Stimulated activated CD4-positive, alpha-beta T cell treated with anti-CD3 and anti-CD28 coated beads, Interleukin-12 subunit alpha, Interleukin-12 subunit beta, amount 100 ng/mL, for 4 hours (primary cell): Measurements from ENCODE around the gene PRKAR1A.

Experiments used
- DNase-seq: peaks from one replicate; pipeline ENCODE4 v3.0.0-alpha.2; 2020

The PRKAR1A gene

GRCh38 chr17:68544111-68544915 lies 32.1 kb downstream of the PRKAR1A start:
- DNase-seq: no peak

GRCh38 chr17:68556551-68556950 lies 44.3 kb downstream of the PRKAR1A start:
- DNase-seq: no peak

GRCh38 chr17:68559316-68559715 lies 47.1 kb downstream of the PRKAR1A start:
- DNase-seq: no peak

DNA sequence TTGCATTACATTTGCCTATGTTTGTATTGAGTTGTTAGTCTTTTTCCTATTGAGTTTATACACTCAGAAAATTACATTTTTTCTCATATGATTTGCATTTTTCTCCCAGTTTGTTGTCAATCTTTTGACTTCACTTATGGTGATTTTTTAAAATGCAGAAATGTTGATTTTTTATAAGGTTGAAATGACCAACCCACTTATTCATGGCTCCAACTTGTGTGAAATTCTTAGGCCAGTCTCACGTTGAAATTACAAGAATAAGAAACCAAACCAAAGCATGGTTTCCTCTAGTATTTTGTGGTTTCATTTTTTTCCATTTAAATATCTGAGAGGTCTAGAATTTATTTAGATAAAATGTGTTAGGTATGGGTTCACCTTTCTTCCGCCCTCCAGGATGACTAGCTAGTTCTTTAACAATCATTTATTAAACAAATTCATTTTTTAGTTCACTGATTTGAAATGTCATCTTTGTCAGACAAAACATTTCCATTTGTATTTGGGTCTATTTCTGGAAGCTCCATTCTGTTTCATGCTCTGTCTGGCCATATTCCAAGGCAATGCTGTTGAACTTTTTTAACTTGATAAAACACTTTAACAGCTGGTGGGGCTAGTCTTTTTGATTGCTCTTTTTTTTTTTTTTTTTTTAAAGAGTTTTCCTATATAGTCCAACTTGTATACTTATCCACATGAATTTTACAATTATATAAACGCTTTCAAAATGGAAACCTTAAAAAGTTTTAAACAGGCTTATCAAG lies 48.9 kb downstream of the PRKAR1A start:
- no peak for DNase-seq

DNA sequence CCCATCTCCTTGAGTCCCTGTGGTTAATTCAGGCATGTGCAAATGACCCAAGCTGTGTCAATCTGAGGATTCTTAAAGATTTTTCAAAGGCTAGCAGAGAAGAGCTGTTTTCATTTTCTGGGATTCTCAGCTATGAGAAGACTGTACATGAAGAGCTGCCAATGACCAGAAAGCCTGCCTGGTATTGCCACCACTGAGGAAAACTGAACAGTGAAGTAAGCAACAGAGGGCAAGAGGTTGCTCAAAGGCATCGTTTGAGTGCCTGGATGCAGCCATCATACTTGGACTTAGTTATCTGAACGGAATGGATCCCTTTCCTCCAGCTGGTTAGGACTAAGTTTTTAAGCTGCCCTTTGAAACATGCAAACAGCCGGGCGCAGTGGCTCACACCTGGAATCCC lies 50.5 kb downstream of the PRKAR1A start:
- no peak for DNase-seq

DNA sequence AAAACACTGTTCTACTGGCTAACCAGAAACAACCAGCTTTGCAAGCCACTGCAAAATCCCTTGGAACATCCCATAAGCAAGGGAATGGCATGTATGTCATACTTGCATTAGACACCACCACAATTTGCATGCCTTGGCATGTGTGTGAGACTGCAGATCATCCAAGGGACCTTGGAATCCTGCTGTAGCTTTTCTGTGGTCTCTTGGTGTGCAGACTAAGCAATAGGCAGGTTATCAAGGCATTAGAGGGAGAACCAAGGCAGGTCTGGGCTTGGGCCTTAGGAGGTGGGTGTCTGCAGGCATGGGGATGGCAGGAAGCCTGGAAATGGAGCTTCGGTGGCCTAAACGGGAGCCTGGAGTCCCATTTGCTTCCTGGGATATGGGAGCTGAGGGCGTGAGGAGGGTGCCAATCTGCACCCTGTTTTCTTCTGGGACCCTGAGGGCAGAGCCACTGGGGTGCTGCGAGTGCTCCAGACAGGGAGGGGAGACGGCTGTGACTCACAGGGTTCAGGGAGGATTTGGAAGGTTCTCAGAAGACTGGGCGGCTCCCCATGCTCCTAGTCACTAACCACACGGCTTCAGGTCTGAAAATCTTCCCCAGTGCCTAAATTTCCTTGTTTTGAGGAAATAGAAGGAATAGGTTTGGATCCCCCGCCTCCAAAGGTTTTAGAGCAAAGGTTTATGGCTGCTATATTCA lies 52.3 kb downstream of the PRKAR1A start:
- DNase-seq: no peak

- DNase-seq: no peak
These were observed 53.6 kb downstream of the PRKAR1A start for GRCh38 chr17:68565661-68566441.

DNA sequence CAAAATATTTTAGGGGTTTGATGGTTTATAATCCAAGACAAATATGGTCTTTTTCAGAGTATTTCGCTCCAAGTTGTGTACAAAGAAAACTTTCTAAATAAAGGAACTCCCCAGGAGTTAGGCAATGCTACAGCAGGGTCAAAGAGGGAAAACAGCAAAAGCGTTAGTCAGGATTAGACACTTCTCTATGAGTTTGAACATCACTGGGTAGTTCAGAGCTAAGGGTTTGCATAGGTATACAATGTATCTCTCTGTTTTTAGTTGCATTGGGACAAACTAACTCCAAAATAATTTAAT lies 54.2 kb downstream of the PRKAR1A start:
- DNase-seq: no peak

DNA sequence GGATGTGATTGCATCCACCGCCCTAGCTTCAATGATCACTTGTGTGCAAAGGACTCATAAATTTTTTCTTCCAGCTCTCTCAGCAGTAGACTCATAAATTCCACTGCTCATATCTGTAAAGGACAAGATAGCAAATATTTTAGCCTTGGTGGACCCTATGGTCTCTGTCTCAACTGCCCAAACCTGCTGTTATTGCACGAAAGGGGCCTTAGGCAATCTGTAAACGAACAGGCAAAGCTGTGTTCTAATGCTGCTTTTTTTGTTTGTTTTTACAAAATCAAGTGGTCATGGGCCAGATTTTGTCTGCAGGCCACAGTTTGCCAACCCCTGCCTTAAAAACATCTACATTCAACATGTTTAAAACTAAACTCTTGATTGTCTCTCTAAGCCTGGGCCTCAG lies 54.8 kb downstream of the PRKAR1A start:
- no peak for DNase-seq

DNA sequence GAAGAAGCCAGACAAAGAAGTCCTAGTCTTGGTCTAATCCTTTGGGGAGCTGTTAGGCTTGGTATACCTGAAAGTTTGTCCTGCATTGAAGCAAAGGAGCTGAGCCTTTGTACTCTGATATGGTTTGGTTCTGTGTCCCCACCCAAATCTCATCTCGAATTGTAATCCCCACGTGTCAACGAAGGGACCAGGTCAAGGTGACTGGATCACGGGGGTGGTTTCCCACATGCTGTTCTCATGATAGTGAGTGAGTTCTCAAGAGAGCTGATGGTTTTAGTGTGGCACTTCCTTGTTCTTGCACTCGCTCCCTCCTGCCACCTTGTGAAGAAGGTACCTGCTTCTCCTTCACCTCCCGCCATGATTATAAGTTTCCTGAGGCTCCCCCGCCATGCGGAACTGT lies 55.4 kb downstream of the PRKAR1A start:
- DNase-seq: no peak

DNA sequence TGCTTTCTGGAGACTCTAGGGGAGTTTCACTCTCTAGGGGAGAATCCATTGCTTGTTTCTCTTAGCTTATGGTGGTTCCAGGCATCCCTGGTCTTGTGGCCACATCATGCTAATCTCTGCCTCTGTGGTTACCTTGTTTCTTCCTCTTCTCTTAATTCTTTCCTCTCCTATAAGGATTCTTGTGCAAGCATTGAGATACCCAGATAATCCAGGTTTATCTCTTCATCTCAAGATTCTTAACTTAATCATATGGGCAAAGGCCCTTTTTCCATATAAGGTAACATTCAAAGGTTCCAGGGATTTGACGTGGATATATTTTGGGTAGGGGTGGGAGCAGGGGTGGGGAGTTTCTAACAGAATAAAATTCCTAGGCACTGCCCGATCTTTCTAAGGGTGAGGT lies 56.4 kb downstream of the PRKAR1A start:
- no peak for DNase-seq

GRCh38 chr17:68569346-68569745 lies 57.1 kb downstream of the PRKAR1A start:
- no peak for DNase-seq

GRCh38 chr17:68570526-68570925 lies 58.3 kb downstream of the PRKAR1A start:
- DNase-seq: no peak

DNA sequence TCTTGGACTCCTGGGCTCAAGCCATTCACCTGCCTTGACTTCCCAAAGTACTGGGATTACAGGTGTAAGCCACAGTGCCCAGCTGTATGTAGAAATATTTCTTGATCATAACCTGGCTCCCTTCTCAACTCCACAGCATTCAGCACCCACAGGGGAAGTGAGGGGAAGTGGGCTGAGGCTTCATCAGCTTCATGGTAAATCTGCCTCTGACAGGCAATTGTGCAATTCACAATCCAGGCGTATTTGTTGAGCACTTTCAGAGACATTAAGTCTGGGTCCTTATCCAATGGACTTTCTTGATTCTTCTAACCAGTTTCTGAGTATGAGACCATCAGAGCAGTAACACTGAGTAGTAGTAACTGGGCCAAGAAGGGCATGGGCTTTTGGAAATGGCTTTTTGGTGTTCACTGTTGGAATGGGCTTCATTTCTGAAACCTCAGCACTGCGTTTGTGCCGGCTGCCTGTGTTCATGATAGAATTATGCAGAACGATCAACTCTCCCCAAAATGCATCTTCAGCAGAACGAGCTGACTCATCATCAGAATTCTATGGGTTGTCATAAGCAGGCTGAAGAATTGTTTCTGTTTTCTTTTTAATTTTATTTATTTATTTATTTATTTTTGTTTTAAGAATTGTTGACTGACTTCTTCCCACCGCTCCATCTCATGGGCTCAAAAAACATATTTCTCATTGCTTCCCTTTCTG lies 60.1 kb downstream of the PRKAR1A start:
- no peak for DNase-seq

GRCh38 chr17:68573338-68573737 lies 61.1 kb downstream of the PRKAR1A start:
- no peak for DNase-seq

DNA sequence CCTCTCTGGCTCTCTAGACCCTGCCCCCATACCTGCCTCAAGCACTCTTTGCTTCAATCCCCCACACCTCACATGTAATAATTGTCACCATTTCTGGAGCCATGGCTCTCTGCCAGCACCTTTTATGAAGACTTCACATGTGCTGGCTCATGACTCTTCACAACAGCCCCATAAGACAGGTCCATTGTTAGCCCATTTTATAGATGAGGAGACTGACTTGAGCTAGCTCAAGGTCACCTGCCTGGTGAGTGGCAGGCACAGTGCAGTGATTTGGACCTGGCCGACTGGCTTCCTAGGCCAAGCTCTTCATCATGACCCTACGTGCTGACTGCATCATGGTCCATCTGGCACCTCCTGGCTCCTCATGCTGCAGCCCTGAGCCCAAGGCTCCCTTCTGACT lies 63.9 kb downstream of the PRKAR1A start:
- DNase-seq: no peak

- no peak for DNase-seq
These were observed 64.7 kb downstream of the PRKAR1A start for GRCh38 chr17:68576811-68577496.

DNA sequence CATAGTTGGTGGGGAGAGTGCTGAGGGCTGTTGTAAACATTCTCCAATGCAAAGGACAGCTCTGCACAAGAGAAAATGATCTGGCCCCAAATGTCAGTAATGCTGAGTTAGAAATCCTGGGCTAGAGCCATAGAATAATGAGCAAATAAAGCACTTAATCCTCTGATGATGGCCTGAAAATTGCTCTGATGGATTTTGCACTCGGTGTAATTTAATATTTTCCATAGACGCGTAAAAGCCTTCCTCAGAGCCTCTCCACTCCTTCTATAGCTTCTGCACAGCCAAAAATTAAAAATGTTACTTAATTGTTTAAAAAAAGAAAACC lies 65.2 kb downstream of the PRKAR1A start:
- no peak for DNase-seq

DNA sequence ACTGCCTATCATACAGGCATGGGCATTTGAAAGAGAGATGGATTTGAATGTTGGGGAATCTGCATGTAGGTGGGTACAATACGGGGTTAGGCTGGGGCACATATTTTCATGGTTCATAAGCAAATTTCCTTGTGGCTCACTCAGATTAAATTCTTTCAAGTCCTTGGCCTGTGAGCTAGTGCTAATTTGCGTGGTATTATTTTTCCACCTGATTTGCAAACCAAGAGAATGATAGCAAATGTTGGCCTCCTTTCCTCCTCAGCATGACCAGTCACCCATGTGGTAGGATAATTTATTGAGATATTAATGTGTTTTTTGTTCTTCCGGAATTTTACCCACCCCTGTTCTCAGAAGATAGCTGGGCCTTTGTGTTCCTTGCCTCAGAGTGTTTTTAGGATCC lies 66.0 kb downstream of the PRKAR1A start:
- DNase-seq: no peak

DNA sequence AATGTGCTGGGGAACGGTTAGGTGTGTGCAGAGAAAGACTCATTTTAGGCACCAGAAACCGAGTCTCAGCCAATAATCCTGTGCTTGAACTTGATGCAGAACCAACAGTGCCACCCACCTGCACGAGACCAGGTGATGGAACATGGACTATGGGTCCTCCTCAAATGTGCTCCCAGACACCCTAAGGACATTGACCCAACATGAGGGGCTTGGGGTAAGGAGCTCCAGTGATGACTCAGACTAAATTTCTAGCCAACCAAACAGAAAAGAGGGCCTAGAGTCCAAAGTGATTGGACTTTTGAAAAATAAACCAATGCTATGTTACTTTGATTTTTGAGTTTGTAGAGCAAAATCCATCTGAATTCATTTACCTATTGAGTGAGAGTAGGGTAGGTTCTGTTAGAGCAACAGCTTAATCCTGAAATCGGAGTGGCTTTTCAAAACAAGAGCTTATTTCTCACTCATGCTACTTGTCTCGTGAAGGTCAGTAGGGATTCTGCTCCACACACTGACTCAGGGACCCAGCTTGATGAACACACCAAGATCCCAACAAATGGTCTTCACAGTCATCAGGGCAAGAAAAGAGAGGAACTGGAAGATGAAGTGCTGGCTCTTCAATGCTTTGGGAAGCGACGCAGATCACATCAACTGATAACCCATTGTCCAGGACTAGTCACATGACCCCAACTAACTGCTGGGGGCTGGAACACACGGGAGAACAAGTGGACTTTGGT lies 67.1 kb downstream of the PRKAR1A start:
- no peak for DNase-seq

DNA sequence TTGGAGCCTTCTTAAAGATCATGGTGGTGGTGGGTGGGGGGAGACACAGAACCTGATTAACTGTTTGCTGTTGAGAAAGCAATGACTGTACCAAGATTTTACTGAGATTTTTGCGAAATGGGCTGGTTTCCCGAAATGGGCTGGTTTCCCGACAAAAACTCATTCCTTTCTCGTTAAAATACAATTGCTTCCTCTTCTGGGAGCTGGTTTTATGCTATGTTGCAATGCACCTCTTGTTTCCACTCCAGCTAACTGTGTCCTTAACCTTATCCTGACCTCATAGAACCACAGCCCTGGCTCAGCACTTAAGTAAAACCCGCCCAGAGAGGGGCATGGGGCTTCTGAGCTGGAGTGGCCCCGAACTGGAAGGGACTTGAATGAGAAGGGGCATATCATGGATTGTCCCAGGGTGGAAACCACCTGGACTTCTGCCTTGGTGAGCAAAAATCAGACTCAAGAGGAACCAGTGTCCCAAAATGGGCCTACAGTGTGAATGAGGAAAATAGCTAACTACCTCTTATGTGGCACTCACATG lies 68.1 kb downstream of the PRKAR1A start:
- no peak for DNase-seq
